Endodermal cell (in vitro differentiated cells): ENCODE data around the gene SPON2. TPM values are rescaled to one million over a fixed set of nuclear protein-coding genes. Genes with fewer than 3 reads are reported as not detected.

Experiments used
- DNase-seq: peaks from one replicate; pipeline ENCODE4 v3.0.0-alpha.2; 2017
- H3K27ac ChIP-seq: 2 replicates; pipeline ENCODE4 v1.5.1; 2013; ENCODE audit warnings: mild to moderate bottlenecking, low read depth, low read length, moderate library complexity
- H3K27me3 ChIP-seq: 2 replicates; pipeline ENCODE4 v1.6.1; 2013; ENCODE audit warnings: mild to moderate bottlenecking, low read length, moderate library complexity; ENCODE audit not compliant: insufficient read depth, control insufficient read depth, poor library complexity, severe bottlenecking
- H3K36me3 ChIP-seq: 2 replicates; pipeline ENCODE4 v1.7.0; 2013; ENCODE audit warnings: mild to moderate bottlenecking, low read length, moderate library complexity; ENCODE audit not compliant: control insufficient read depth, insufficient read depth
- H3K4me1 ChIP-seq: one replicate; pipeline ENCODE4 v1.7.0; 2013; ENCODE audit warnings: low read length; ENCODE audit not compliant: control insufficient read depth, insufficient read depth
- H3K4me3 ChIP-seq: 2 replicates; pipeline ENCODE4 v1.5.1; 2013; ENCODE audit warnings: mild to moderate bottlenecking, low read length, moderate library complexity
- H3K9ac ChIP-seq: 2 replicates; pipeline ENCODE4 v1.6.1; 2013; ENCODE audit warnings: mild to moderate bottlenecking, low read length, moderate library complexity; ENCODE audit not compliant: poor library complexity, severe bottlenecking; ENCODE audit errors: extremely low read depth
- H3K9me3 ChIP-seq: 2 replicates; pipeline ENCODE4 v1.6.1; 2013; ENCODE audit warnings: mild to moderate bottlenecking, low read length, moderate library complexity; ENCODE audit not compliant: control insufficient read depth
- H3K27ac Mint-ChIP-seq: 2 replicates; pipeline ENCODE4 v1.8.0; 2020; ENCODE audit warnings: mixed read lengths
- H3K27me3 Mint-ChIP-seq: 2 replicates; pipeline ENCODE4 v1.8.0; 2021; ENCODE audit warnings: mild to moderate bottlenecking, mixed read lengths; ENCODE audit not compliant: insufficient read depth
- H3K36me3 Mint-ChIP-seq: 2 replicates; pipeline ENCODE4 v1.8.0; 2020; ENCODE audit warnings: low read depth, mixed read lengths
- H3K4me1 Mint-ChIP-seq: 2 replicates; pipeline ENCODE4 v1.8.0; 2020; ENCODE audit warnings: mixed read lengths
- H3K4me3 Mint-ChIP-seq: 2 replicates; pipeline ENCODE4 v1.8.0; 2020; ENCODE audit warnings: mild to moderate bottlenecking, moderate library complexity, mixed read lengths
- H3K9me3 Mint-ChIP-seq: 2 replicates; pipeline ENCODE4 v1.8.0; 2020; ENCODE audit warnings: mild to moderate bottlenecking, mixed read lengths
- CTCF ChIP-seq: fragments of 200-600 bp; sonication (generic); conservative IDR thresholded peaks from 2 replicates; pipeline ENCODE4 v1.5.0; 2021; ENCODE audit warnings: antibody characterized with exemption, mild to moderate bottlenecking
- WGBS, 2 experiments: methylation state at CpG; one replicate each; pipeline versions ENCODE4 v1.1.5 to v1.1.7; 2013; ENCODE audit warnings: missing lambda C conversion rate in 2 of 2, mixed read lengths in 1 of 2; ENCODE audit not compliant: insufficient coverage in 1 of 2, insufficient read length in 1 of 2; 5-methylcytosine and 5-hydroxymethylcytosine counted together
- total RNA-seq, 2 donors: library from RNA; stranded (reverse); fragmentation: NEBNext Ultra II Directional in 1 of 2; extraction: Animal tissue kit (Norgen Biotek cat#: 25700) in 1 of 2; gene quantifications; 2 replicates in 1 of 2; 3 replicates in 1 of 2; pipeline ENCODE4 v1.2.1, GENCODE V29; 2021

The SPON2 gene
- total RNA-seq, 2 donors from 2014 or later: 1.4 to 2.6 TPM

- Mint-ChIP-seq H3K36me3 (no peaks in the 10 kb centered on the region), H3K9me3 (peaks cover 8% of the 10 kb centered on the region), H3K4me3 (no peak overlapping the region), H3K27ac (no peak overlapping the region), H3K27me3 (peaks cover 26% of the 10 kb centered on the region), H3K4me1 (no peaks in the 10 kb centered on the region)
- H3K36me3 ChIP-seq: no peaks in the 10 kb centered on the region
- no peak for DNase-seq
- no peak overlapping the region for H3K4me3 ChIP-seq
- H3K4me1 ChIP-seq: no peaks in the 10 kb centered on the region
- 90% methylated on average over 2 of the region's 2 CpGs; no CpG with 5 or more reads in 1 of the 2 experiments for WGBS, 2 experiments
- H3K9ac ChIP-seq: no peak overlapping the region
- TF ChIP-seq CTCF: no peak
- H3K27ac ChIP-seq: no peak overlapping the region
- H3K27me3 ChIP-seq: peaks cover 52% of the 10 kb centered on the region
- H3K9me3 ChIP-seq: no peaks in the 10 kb centered on the region
Observed at GRCh38 chr4:1137850-1138249, 34.5 kb downstream of the SPON2 start.

- Mint-ChIP-seq H3K9me3 (peaks cover 8% of the 10 kb centered on the region), H3K4me1 (no peaks in the 10 kb centered on the region), H3K36me3 (no peaks in the 10 kb centered on the region), H3K4me3 (no peak overlapping the region), H3K27ac (no peak overlapping the region), H3K27me3 (peaks cover 26% of the 10 kb centered on the region)
- no peak for TF ChIP-seq CTCF
- Histone ChIP-seq H3K4me3 (no peak overlapping the region), H3K27ac (no peak overlapping the region), H3K4me1 (no peaks in the 10 kb centered on the region), H3K9me3 (no peaks in the 10 kb centered on the region), H3K9ac (no peak overlapping the region), H3K36me3 (no peaks in the 10 kb centered on the region), H3K27me3 (peaks cover 52% of the 10 kb centered on the region)
- WGBS, 2 experiments: 97% methylated on average over 7 of the region's 8 CpGs; no CpG with 5 or more reads in 1 of the 2 experiments
- no peak for DNase-seq
Observed at GRCh38 chr4:1137063-1137776, 35.2 kb downstream of the SPON2 start.

GRCh38 chr4:1136048-1136447 is 36.3 kb downstream of the SPON2 start:
- Mint-ChIP-seq H3K36me3 (no peaks in the 10 kb centered on the region), H3K27ac (no peak overlapping the region), H3K4me3 (no peak overlapping the region), H3K4me1 (no peaks in the 10 kb centered on the region), H3K27me3 (peaks cover 19% of the 10 kb centered on the region), H3K9me3 (peaks cover 8% of the 10 kb centered on the region)
- no peak for DNase-seq
- no peak overlapping the region for H3K27ac ChIP-seq
- no peaks in the 10 kb centered on the region for H3K36me3 ChIP-seq
- TF ChIP-seq CTCF: no peak
- no peaks in the 10 kb centered on the region for H3K9me3 ChIP-seq
- no peak overlapping the region for H3K4me3 ChIP-seq
- no peak overlapping the region for H3K9ac ChIP-seq
- H3K27me3 ChIP-seq: peaks cover 52% of the 10 kb centered on the region
- no peaks in the 10 kb centered on the region for H3K4me1 ChIP-seq
- WGBS, 2 experiments: 82 to 84% methylated on average over 4 of the region's 4 CpGs
